Right renal cortex interstitium (tissue), 3 donors: ENCODE data around the gene MKRN2. TPM values are rescaled to one million over a fixed set of nuclear protein-coding genes. Genes with fewer than 3 reads are reported as not detected.
A peak's percentile ranks its signal among the peaks of the same experiment; 100 is the strongest.
"Not testable (repeated sequence)": the region's sequence is repeated elsewhere in the genome, so short reads cannot be mapped to it uniquely, and the experiment has no call there.

Experiments used
- DNase-seq, 3 donors: peaks; one replicate each; pipeline ENCODE4 v3.0.0-alpha.2; 2013; ENCODE audit warnings: low read depth in 3 of 3, low spot score in 2 of 3
- polyA plus RNA-seq, 3 donors: library from polyadenylated mRNA; unstranded; fragments of 120-200 nt; gene quantifications; one replicate each; pipeline ENCODE4 v1.2.1, GENCODE V29; 2013; ENCODE audit not compliant: insufficient read length in 3 of 3

MKRN2 gene, protein sequence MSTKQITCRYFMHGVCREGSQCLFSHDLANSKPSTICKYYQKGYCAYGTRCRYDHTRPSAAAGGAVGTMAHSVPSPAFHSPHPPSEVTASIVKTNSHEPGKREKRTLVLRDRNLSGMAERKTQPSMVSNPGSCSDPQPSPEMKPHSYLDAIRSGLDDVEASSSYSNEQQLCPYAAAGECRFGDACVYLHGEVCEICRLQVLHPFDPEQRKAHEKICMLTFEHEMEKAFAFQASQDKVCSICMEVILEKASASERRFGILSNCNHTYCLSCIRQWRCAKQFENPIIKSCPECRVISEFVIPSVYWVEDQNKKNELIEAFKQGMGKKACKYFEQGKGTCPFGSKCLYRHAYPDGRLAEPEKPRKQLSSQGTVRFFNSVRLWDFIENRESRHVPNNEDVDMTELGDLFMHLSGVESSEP
- polyA plus RNA-seq = 10 to 100 TPM; 46.5 to 50.5 (median 47.7) TPM

- peak; percentile 78 to 82 (median 81) for DNase-seq
Observed at GRCh38 chr3:12556690-12557472, at the start of gene MKRN2. MKRN2 (plus strand) TSS chr3:12557087; CDS start chr3:12557151, 64 bp downstream.

- DNase-seq = no peak
Observed at GRCh38 chr3:12507591-12508281, 49.2 kb upstream of the MKRN2 start.

DNA sequence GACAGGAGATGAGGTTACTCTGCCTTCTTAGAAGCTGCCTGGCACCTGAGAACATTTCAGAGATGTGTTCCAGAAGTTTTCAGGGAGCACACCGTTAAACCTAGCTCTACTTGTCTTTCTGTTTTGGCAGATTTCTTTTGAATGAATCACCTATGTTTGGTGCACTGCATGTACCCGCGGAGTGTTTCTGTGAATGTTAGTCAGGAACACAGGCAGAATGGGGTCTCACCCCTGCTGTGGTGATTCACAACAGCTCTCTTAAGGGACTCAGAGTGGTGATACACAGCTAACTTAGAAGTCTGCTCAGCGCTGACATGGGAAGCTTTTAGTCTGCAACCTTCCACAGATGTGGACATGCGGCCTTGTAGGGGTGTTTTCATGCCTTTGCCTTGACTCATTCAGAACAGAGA lies 48.6 kb upstream of the MKRN2 start:
- no peak for DNase-seq

DNA sequence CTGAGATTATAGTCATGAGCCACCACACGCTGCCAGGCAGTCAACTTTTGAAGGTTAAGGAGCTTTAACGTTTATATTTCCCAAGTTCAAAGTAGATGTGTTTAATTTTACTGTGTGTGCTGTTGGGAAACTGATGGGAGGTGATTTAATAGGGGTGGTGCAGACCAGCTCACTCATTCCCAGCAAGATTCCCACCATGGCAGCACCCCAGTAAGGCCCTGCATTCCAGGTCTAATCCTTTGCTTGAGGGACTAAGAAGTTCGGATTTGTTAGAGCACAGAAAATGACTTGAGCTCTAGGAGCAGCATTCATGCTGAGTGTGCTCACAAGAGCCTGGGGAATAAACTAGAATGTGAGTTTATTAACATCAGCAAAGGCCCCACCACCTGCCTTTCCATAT lies 47.4 kb upstream of the MKRN2 start:
- no peak for DNase-seq

GRCh38 chr3:12512534-12513118 lies 44.3 kb upstream of the MKRN2 start:
- no peak for DNase-seq

DNA sequence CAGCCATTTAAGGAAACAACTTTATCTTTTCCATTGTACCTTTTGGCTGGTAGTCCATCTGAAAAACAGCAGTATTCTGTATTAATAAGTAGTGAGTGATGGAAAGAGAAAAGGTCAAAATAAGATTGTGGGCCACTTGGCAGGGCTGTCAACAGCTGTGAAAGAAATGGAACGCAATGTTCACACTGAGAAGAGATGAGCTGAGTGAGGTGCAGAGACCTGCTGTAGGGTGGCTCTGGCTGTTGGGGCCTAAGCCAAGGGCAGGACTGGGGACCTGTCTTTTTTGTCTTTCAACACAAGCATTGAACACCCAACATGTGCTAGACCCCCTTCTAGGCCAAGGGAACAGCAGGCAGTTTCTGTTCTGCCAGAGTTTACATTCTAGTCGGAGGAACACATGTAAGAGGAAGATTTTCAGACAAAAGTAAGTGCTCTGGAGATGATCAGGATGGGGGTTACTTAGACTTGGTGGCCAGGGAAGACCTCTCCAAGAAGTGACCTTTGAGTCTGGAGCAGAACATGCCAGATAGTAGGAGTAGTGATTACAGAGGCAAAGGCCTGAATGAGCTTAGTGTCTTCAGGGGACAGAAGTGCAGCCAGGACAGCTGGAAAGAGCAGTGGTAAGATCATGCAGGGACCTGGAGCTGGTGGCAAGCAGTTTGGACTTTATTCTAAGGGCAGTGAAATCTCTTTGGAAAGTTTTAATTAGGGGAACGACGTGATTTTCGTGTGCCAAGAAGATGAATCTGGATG lies 43.0 kb upstream of the MKRN2 start:
- DNase-seq = no peak

DNA sequence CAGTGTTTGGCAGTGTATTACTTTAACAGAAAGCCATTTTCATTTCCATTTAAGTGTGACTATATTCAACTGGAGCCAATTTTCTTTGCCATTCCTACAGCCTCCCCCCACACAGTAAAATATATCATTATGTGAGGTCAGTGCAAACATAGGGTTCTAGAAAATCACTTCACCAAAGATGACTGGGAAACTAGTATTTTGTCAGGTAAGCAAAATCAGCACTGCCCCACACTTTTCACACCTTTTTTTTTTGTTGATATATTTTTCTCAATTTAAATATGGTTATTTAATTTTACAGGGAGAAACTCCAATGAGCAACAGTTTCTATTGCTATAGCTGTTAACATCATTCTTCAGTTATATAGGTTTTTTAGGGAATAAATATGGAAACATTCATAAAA lies 41.3 kb upstream of the MKRN2 start:
- no peak for DNase-seq

DNA sequence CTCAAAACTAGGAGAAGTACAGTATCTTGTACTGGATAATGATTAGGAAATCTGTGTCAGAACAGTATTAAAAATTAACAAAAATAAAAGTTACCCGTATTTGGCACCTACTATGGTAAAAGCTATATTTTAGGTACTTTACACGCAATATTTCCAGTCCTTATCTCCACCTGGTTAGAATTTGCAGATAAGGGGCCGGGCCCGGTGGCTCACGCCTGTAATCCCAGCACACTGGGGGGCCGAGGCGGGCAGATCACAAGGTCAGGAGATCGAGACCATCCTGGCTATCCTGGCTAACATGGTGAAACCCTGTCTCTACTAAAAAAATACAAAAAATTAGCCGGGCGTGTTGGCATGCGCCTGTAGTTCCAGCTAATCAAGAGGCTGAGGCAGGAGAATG lies 40.0 kb upstream of the MKRN2 start:
- no peak for DNase-seq

DNA sequence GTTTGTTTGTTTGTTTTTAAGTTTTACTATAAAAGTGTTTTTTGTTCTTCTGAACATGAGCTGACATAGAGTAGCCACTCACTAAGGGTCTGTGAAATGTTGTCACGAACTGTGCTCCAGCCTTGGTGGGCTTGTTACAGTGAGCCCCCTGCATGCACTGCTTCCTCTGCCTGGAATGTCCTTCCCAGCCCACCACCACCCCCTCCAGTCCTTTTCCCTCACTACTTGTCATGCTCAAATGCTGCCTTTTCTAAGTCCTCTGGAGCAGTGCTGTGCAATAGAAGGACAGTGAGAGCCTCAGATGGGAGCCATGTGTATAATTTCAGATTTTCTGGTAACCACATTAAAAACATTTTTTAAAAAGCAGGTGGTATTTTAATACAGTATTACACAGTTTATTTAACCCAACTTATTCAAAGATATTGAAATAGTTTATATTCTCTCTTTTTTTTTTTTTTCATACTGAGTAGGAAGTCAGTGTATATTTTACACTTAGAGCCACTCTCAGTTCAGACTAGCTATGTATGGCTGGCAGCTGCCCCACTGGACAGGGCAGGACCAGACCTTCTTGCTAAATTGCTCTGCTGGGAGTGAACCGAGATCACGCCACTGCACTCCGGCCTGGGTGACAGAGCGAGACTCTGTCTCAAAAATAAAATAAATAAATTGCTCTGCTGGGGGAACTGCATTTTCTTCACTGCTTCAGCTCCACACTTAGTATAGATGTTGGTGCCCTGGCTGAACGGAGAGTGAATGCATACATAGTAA lies 38.4 kb upstream of the MKRN2 start:
- DNase-seq = no peak

GRCh38 chr3:12521010-12521409 lies 35.9 kb upstream of the MKRN2 start:
- DNase-seq = no peak

DNA sequence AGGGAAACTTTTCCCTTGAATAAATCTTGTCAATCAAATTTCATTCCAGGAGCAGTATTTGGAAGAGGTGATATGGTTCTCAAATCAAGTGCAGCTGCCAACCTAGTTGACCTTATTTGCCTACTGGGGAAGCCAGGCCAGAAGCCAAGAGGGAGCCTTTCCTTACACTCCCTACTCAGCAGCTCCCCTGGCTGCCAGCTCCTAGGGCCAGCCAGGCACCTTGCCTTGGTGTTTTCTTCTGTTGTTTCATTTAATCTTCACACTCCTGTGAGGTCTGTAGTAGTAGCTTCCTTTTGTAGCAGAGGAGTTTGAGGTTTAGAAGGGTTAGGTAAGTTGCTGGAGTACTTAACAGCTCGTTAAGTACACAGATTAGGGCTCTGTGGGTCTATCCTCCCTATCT lies 34.2 kb upstream of the MKRN2 start:
- no peak for DNase-seq

DNA sequence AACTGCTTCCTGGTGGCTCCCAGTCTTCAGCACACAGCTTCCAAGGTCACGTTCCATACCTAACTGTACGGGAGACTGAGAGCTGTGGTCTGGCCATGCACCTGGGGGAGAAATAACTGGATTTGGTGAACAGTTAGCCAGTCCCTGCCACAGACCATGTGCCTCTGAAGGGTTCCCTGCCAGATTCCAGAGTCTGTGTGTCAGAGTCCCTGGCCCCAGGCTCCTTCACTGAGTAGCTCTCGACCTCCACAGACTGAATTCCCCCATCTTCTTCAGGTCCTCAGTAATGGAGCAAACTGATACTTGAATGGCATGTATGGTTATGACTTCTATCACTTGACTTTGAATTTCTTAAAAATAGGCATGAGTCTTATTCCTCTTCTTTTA lies 29.1 kb upstream of the MKRN2 start:
- no peak for DNase-seq

DNA sequence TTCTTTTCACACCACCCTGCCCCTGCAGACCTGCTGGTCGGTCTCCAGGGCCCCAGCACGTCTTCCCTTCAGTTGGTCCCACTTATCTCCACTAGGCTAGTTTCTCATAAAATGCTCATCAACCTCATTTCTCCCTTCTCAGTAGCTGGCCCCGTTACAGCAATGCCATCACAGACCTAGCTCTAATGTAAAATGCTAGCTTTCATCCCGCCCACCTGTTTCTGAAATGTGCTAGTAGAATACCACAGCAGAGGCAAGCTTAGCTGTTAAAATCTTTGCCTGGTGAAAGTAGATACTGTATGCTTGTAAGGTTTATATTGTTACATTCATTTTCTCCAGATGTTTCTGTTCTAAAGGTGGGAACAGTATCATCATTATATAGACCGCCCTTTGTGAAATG lies 24.7 kb upstream of the MKRN2 start:
- no peak for DNase-seq

- DNase-seq = no peak
Observed at GRCh38 chr3:12536423-12536822, 20.5 kb upstream of the MKRN2 start.

- no peak for DNase-seq
Observed at GRCh38 chr3:12541625-12542024, 15.3 kb upstream of the MKRN2 start.

DNA sequence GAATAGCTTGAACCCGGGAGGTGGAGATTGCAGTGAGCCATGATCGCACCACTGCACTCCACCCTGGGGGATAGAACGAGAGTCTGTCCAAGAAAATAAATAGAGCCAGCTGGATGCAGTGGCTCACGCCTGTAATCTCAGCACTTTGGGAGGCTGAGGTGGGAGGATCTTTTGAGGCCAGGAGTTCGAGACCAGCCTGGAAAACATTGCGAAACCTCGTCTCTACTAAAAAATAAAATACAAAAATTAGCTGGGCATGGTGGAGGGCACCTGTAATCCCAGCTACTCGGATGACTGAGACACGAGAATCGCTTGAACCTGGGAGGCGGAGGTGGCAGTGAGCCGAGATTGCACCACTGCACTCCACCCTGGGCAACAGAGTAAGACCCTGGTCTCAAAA lies 13.4 kb upstream of the MKRN2 start:
- not testable (repeated sequence) for DNase-seq

- DNase-seq = no peak
Observed at GRCh38 chr3:12544652-12545472, 12.0 kb upstream of the MKRN2 start.

DNA sequence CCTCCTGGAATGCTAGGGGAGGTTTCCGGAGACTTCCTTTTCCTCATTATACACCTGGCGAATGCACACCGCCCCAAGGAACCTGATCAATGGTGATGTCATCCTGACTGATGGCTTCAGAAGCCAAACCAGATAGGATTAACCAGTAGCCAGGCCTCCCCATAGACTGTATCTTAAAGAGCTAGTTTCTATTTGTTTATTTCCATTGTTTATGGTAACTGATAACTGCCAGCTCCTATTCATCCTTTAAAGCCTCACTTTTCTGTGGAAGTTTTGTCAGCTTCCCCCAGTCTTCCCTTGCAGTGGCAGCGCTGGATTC lies 11.5 kb upstream of the MKRN2 start, which contains the start of gene MKRN2OS:
TSS of gene MKRN2OS (minus strand) at position 27 of the 319 bp plus-strand sequence. CDS start 35 bp downstream, outside the sequence.
- DNase-seq = no peak
